ENCODE measurements around the gene TRMT5. TPM values are rescaled to one million over a fixed set of nuclear protein-coding genes. Genes with fewer than 3 reads are reported as not detected.

The TRMT5 gene
- total and polyA plus RNA-seq, 2 of the 8 experiments (the other 6 are each of a cell fraction or from before 2014, with no cell fraction given): 4.3 to 24.2 TPM

GRCh38 chr14:60968671-60969070 is 12.2 kb downstream of the TRMT5 start:
- H3K79me2 ChIP-seq (ENCODE audit: control insufficient read depth in 1 of 2, insufficient read depth in 2 of 2, low read length in 2 of 2): no peaks in the 10 kb centered on the region
- H3K9ac ChIP-seq (replicated peaks in 1 of 4; ENCODE audit: extremely low read depth in 1 of 4, low read depth in 3 of 4, low read length in 3 of 4): no peak overlapping the region
- no peak overlapping the region for H2BK5ac ChIP-seq (ENCODE audit: low read depth, low read length)
- no peak overlapping the region for H3K23ac ChIP-seq (ENCODE audit: insufficient read length)
- no peaks in the 10 kb centered on the region for H3K23me2 ChIP-seq (ENCODE audit: low read depth, low read length)
- H2BK20ac ChIP-seq (ENCODE audit: low read length): no peak overlapping the region
- no peak overlapping the region for H3K27ac ChIP-seq (ENCODE audit: low read depth, low read length)
- H3K4ac ChIP-seq (replicated peaks; ENCODE audit: insufficient read length, low read depth, low read length): no peak overlapping the region
- H2BK120ac ChIP-seq (replicated peaks; ENCODE audit: low read depth, low read length): no peak overlapping the region
- H3K27me3 ChIP-seq (replicated peaks in 1 of 4; ENCODE audit: control insufficient read depth in 3 of 4, extremely low read depth in 1 of 4, insufficient read depth in 3 of 4, low read length in 3 of 4): no peaks in the 10 kb centered on the region
- no peaks in the 10 kb centered on the region for H3K4me1 ChIP-seq (replicated peaks in 1 of 4; ENCODE audit: control insufficient read depth in 3 of 4, insufficient read depth in 4 of 4, low read length in 3 of 4)
- no peak overlapping the region for H2AFZ ChIP-seq (ENCODE audit: low read length)
- peaks cover 0 to 2% of the 10 kb centered on the region in 2 experiments for H4K20me1 ChIP-seq (replicated peaks in 1 of 2; ENCODE audit: control insufficient read depth in 1 of 2, insufficient read depth in 2 of 2, low read length in 2 of 2)
- H4K8ac ChIP-seq (ENCODE audit: extremely low read depth, insufficient read depth, low read length): no peak overlapping the region
- no peak overlapping the region for H3K4me3 ChIP-seq (ENCODE audit: extremely low read depth in 1 of 4, insufficient read depth in 2 of 4, low read depth in 3 of 4, low read length in 4 of 4)
- ChIA-PET POLR2A (ENCODE audit: partially characterized antibody) (interaction anchor here (1.7 kb wide), 1 partner anchor 12 kb away, joined by 6 read pairs; the partner anchor contains the start of genes SLC38A6 and TRMT5), CTCF (ENCODE audit: partially characterized antibody) (interaction anchor here (0.8 kb wide), 1 partner anchor 12 kb away, joined by 3 read pairs; the partner anchor contains the start of gene TRMT5)
- peaks cover 0 to 4% (median 0%) of the 10 kb centered on the region in 4 experiments; a peak in 1 of 8 replicates for H3K36me3 ChIP-seq (ENCODE audit: control insufficient read depth in 2 of 4, insufficient read depth in 4 of 4, low read length in 3 of 4)
- no peak for DNase-seq (ENCODE audit: low read depth in 1 of 2, low spot score in 2 of 2)
- H3K4me2 ChIP-seq (ENCODE audit: insufficient read depth in 1 of 2, low read depth in 2 of 2, low read length in 2 of 2): no peak overlapping the region
- H3K9me3 ChIP-seq (ENCODE audit: insufficient read depth in 2 of 2, low read depth in 1 of 2, low read length in 1 of 2): no peaks in the 10 kb centered on the region
- H3K56ac ChIP-seq (replicated peaks; ENCODE audit: insufficient read length, low read depth, low read length): no peak overlapping the region
- no peak overlapping the region for H4K5ac ChIP-seq (ENCODE audit: insufficient read length, low read depth, low read length)
- no peak overlapping the region for H2BK12ac ChIP-seq (ENCODE audit: low read depth, low read length)
- no peak overlapping the region for H3K14ac ChIP-seq (ENCODE audit: insufficient read length)
- no peak overlapping the region for H2AK5ac ChIP-seq (ENCODE audit: low read depth, low read length)
- no peak overlapping the region for H3K18ac ChIP-seq (ENCODE audit: extremely low read depth, low read length)
- H3K79me1 ChIP-seq (ENCODE audit: low read depth, low read length): no peaks in the 10 kb centered on the region
- H2BK15ac ChIP-seq (ENCODE audit: low read length): no peak overlapping the region
- no peak overlapping the region for H4K91ac ChIP-seq (replicated peaks; ENCODE audit: insufficient read length, low read length)
- no peak for FAIRE-seq
- TF ChIP-seq RXRA (IDR thresholded peaks at IDR 0.05; ENCODE audit: insufficient read depth, low read depth, low read length) (no peak), KDM1A (IDR thresholded peaks at IDR 0.05; ENCODE audit: borderline replicate concordance, low read length) (no peak), CBX8 (IDR thresholded peaks at IDR 0.05; ENCODE audit: borderline replicate concordance, low read depth, low read length) (no peak), GABPA (IDR thresholded peaks at IDR 0.05; ENCODE audit: borderline replicate concordance, insufficient read depth, low read length) (no peak), ATF2 (IDR thresholded peaks at IDR 0.05; ENCODE audit: low read length) (no peak), YY1 (IDR thresholded peaks at IDR 0.05; ENCODE audit: low read depth, low read length) (no peak), TEAD4 (IDR thresholded peaks at IDR 0.05; ENCODE audit: low read depth, low read length) (no peak), JUN (IDR thresholded peaks at IDR 0.05; ENCODE audit: low read depth, low read length) (no peak), CBX5 (IDR thresholded peaks at IDR 0.05; ENCODE audit: low read depth, low read length) (no peak), HDAC2 (IDR thresholded peaks at IDR 0.05; ENCODE audit: borderline replicate concordance in 1 of 2, low read depth in 2 of 2, low read length in 2 of 2) (no peak), EZH2 (IDR thresholded peaks at IDR 0.05; ENCODE audit: low read depth, low read length, severe bottlenecking) (no peak), BACH1 (IDR thresholded peaks at IDR 0.05; ENCODE audit: low read length) (no peak), KDM5A (IDR thresholded peaks at IDR 0.05; ENCODE audit: low read length) (no peak), TBP (IDR thresholded peaks at IDR 0.05; ENCODE audit: low read depth, low read length) (no peak)
